ENCODE results near the gene SLC5A9. TPM values are rescaled to one million over a fixed set of nuclear protein-coding genes. Genes with fewer than 3 reads are reported as not detected.
A peak's percentile ranks its signal among the peaks of the same experiment; 100 is the strongest.

Gene SLC5A9
- total RNA-seq: not detected in 2 replicates
- polyA plus RNA-seq (2012): 0.05 TPM

DNA sequence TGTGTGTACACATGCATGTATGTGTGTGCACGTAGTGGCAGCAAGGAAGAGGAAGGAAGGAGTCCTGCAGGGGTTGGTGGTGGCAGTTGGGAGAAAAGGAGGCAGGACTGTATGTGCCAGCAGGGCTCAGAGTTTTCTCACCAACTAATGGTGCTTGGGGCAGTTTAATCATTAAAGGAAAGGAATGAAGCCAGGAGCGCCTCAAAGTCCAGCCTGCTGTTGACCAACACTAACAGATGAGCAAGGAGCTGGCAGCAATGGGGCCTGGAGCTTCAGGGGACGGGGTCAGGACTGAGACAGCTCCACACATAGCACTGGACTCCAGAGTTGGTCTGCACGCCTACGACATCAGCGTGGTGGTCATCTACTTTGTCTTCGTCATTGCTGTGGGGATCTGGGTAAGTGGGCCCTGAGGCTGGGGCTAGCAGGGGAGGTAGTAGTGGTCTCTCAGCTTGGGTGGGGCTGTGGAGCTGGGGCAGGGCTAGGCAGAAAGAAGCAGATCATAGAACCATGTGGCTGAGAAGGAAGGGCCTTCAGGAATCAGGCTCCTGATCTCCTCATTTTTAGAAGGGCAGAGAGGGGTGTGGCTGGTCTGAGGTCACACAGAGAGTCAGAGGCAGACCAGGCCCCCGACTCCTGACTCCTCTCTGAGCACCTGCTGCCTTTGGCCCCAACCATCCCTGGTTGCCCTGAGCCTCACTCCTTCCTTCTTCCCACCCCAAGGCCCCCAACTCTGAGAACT is at the start of gene SLC5A9:
SLC5A9 (plus strand) TSS at position 216 of the 742 bp plus-strand sequence; CDS start at position 237, 21 bp downstream.
- DNase-seq (ENCODE audit: low read depth): no peak

DNA sequence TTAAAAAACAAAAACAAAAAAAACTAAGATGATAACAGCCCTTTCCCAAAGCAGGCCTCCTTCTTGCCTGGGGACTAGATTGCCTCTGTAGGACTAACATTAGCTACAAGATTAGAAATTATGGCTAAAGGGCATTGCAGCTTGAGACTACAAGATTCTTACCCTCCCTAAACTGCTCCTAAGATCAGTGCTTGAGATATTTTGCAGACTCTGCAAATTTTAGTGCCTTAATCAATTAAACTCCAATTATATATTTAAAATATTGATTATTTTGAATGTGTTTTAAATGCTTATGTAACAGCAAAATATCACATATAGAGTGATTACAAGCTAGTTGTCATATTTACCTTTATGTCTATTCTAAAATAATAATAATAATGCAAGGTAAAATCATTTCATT is 47.4 kb upstream of the SLC5A9 start:
- no peak for DNase-seq (ENCODE audit: low read depth)

DNA sequence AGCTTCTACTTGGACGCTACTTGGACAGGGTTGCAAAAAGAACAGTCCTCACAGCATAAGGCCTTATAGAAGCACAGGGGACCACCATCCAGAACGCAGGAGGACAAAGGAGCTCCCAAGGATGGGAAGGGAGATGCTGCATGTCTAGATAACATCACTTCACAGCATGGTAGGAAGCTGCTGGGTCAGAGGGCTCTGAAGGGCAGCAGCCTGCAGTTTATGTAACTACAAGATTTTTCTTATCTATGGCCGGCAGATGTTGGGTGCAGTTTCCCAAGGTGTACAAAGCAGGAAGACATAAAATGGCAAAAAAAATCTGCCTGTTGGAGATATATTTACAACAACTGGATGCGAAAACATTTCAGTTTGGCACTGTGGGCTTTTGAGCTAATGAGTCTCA is 45.3 kb upstream of the SLC5A9 start:
- no peak for DNase-seq (ENCODE audit: low read depth)

DNA sequence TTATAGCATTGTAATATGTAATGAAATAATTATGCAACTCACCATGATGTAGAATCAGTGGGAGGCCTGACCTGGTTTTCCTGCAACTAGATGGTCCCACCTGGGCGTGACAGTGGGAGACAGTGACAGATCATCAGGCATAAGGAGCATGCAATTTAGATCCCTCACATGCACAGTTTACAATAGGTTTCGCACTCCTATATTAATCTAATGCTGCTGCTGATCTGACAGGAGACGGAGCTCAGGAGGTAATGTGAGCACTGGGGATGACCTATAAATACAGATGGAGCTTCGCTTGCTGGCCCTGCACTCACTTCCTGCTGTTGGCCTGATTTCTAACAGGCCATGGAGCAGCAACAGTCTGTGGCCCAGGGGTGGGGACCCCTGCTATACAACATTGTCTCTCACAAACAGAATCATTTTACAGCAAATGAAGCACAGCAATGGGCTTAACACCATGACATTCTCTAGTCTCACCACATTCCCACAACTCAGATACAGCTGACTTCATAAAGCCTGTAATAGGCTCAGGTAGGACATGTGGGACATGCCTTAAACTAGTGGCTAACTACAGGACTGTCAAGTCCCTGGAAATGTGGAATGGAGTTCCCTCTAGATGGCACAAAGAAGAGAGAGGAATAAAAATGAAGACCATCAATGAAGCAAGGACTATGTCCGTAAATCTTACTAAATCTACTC is 40.7 kb upstream of the SLC5A9 start:
- no peak for DNase-seq (ENCODE audit: low read depth)

DNA sequence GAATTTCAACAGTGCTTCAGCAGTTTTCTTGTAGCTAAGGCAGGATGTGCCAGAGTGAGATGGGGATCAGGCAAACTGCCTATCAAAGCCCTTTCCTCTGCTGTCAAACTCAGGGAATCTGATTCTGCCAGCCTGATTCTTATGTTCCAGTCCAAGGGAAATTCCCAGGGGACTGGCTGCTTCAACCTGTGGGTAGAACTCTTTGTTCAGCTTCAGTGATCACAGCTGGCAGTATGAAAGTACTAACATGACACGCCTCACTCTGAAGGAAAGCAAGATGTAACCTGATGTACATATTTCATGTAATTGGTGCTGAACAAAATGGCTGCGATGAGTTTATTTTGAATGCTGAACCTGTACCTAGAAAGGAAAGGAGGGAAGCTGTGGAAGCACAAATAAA is 40.1 kb upstream of the SLC5A9 start:
- peak; percentile 13 for DNase-seq (ENCODE audit: low read depth)

DNA sequence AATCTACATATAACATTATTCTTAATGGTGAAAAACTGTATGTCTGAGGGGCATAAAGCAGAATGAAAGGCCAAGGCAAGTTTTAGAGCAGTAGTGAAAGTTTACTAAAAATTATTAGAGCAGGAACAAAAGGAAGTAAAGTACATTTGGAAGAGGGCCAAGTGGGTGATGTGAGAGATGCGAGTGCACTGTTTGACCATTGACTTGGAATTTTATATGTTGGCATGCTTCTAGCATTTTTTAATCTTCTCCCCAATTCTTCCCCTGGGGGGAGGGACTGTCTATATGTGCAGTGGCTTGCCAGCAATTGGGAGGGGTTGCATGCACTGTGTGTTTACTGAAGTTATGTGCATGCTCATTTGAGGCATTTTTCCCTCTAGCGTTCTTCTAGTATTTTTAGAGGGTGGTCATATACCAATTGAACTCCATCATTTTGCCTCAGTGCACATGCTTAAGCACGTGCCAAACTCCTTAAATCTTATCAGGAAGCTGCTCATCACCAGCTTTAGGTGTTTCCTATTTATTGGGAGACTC is 36.1 kb upstream of the SLC5A9 start:
- DNase-seq (ENCODE audit: low read depth): no peak

DNA sequence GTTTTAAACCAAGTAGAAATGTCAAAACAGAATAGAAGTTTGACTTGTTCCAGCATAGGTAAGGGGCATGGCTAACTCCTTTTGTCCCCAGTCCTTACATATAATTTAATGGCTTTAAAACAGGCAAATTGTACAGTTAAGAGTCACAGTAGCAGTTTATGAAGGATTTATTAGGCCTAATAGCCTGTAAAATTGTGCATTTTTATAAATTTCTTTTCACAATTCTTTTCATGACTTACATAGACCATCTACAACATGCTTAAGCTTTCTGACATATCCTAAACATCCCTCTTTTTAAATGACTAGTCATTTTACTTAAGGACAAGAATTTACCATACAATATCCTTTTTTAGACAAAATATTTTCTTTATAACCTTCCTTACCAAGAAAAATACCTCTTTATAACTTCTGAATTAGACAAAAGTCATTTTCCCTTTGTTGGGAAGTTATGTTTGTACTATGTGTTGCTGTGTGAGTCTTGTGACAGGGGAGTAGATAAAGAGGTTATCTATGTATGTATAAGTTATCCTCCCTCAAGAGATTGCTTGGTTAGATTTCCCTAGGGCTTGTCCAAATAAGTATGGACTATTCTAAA is 34.5 kb upstream of the SLC5A9 start:
- no peak for DNase-seq (ENCODE audit: low read depth)

DNA sequence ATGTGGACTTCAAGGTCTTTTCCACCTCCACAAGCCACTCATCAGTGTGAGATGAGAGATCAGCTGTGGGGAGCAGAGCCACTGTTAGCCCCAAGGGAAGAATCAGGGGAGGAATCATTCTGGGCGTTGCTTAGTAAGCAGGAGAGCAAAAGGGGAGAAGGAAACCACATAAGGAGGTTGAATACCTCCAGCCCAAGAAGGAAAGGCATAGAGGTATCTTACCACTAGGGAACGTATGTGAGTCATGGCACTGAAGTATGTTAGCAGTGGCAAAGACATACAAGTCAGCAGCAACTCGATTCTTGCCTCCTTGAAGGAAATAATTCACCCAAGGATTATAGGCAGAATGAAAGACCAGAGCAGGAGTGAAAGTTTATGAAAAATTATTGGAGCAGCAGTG is 31.6 kb upstream of the SLC5A9 start:
- DNase-seq (ENCODE audit: low read depth): no peak

DNA sequence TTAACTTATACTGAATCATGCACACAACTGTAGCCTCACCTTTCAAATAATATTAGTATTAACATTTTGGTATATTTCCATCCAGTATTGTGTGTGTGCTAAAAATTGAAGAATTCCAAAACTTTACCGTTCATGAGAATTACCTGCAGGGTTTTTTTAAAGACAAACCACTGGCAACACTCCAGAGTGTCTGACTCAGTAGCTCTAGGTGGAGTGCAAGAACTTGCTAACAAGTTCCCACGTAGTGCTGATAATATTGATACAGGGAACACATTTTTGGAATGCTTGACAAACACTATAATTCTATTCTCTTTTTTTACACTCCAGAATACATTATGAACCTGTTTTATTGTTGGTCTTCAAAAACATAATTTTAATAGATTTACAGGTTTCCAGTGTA is 27.7 kb upstream of the SLC5A9 start:
- no peak for DNase-seq (ENCODE audit: low read depth)

DNA sequence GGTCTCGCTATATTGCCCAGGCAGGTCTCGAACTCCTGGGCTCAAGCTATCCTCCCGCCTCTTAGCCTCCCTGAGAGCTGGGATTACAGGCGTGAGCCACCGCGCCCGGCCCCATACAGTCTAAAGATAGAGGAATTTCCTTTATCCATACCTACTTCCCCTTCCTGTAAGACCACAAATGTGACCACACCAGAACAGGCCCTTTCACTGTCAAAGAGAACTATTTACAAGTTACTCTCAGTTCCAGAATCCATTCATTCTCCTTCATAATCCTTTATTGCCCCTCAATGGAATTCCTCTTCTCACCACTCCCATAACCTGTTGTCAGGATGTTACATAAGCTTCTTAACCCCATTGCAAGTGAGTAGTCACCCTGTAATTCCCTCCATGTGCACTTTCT is 26.3 kb upstream of the SLC5A9 start:
- no peak for DNase-seq (ENCODE audit: low read depth)

DNA sequence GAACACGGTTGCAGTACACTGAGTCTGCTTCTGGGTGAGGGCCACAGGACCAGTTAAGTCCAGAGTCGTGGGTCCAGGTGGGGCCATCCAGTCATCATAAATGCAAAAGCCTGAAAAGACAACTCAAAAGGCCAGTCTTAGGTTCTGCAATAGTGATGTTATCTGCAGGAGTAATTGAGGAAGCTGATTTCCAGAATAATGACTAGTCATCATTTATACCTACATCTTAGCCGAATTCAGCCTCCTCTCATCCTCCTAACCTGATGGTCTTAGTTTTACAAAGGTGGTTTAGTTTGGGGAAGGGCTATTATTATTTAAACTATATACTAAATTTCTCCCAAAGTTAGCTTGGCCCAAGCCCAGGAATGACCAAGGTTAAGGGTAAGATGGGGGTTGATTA is 23.5 kb upstream of the SLC5A9 start:
- DNase-seq (ENCODE audit: low read depth): no peak

DNA sequence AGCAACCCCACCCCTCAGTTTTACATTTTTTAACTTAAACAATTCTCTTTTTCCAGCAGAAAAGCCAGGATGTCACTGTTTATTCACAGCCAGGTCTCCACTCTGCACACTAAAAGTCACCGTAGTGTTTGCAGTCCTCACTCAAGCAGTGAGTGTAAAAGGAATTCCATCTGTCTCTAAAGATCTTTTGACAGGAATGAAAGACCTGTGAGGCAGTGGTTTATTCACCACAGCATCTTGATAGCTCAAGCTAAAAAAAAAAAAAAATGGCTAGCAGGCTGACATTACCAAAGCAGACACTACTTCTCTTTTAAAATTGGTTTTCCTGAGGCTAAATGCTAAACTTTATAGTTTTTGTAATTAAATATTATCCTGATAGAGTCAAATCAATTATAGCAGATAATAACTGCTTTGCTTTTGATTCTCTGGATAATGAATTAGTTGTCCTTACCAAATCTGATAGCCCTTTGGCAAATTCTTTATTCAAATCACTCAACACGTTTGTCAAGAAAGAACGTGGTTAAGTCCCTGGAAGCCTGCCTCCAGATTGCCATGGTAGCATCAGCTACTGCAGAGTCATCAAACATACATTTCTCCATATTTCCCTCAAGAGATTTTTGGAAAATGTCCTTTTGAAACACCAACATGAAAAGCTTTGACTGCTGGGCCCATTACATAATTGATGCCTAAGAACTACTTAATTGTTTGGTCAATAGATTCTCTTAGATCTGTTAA is 22.2 kb upstream of the SLC5A9 start:
- DNase-seq (ENCODE audit: low read depth): peak; percentile 62

DNA sequence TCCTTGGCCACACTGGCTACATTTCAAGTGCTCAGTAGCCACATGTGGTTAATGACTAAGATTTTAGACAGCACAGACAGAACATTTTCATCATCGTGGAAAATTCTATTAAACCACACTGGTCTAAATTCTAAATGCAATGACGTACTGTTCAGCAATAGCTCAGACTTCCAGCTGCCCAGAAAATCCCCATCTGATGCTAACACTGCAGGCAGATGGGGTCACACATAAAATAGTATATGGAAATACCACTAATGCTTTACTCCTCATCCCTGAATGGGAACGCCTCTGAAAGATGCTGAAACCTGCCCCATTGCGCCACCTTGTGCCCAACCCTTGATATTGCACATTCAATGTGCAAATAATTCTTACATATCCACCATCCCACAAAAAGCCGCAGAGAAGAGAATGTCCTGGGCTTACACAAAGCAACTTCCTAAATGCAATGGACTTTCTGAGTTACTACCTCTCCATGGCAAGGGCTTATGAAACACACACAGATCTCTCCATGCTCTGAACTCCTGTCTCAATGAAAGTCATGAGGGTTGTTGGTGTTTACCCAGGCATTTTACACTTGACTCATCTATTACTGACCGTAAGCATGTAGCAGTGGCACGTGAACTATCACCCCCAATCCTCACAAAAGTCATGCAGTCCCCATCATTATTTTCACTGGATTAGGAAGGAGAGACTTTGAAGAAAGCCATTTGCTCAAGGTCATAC is 20.3 kb upstream of the SLC5A9 start:
- DNase-seq (ENCODE audit: low read depth): peak; percentile 95

DNA sequence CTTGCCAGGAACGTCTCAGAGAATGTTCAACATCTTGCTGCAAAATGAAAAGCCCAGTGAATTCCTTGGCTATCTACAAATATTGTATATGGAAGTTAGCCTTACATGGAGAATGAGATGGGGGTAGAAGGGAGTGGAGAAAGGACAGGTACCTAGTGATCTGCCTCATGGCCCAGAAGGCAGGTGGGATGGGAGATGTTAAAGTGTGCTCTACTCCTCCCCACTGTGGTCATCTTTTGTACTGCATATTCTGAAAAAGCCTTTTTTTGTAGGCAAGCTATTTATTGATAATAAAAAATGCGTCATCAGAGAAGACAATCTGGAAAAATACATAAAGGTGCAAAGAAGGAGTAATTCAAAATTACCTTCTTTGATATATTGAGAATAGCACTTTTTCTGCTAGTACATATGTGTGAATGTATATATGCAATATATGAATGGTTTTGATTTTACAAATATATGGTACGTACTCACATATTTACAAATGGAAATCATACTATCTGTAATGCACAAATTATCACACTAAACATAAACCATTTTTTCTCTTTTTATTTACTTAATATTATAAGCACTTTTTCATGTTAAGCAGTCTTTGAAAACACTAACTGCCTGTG is 19.1 kb upstream of the SLC5A9 start:
- DNase-seq (ENCODE audit: low read depth): peak; percentile 37

DNA sequence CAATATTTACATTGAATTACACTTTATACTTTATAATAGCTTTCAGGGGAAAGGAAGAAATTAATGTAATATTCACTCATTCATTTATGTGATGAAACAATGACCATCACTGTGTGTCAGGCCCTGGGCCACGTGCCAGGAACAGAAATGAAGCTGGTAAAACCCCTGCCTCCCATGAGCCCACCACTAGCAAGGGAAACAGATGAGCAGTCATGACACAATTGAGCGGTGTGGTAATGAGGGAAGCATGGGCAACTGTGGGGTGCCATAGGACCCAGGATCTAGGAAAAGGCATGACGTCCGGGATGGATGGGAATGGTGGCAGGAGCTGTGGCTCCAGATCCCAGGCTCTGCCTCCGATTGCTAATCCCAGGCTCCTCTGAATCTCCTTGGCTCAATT is 17.0 kb upstream of the SLC5A9 start:
- no peak for DNase-seq (ENCODE audit: low read depth)

DNA sequence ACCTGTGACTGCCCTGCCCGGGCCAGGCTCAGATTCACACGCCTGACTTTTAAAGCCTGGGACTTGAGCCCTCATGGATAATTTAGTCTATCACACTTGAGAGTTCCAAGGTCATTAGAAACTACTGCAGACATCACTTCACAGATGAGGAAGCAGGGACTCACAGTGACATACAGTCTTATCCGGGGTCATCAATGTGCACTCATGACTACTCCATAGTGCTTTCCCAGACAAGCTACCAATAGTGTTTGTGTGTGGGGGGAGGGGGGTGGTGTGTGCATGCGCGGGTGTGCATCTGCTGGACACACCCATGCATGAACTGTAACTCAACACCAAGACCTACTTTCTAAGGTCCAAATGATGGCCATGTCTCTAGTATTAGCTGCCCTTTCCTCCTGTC is 16.1 kb upstream of the SLC5A9 start:
- no peak for DNase-seq (ENCODE audit: low read depth)

DNA sequence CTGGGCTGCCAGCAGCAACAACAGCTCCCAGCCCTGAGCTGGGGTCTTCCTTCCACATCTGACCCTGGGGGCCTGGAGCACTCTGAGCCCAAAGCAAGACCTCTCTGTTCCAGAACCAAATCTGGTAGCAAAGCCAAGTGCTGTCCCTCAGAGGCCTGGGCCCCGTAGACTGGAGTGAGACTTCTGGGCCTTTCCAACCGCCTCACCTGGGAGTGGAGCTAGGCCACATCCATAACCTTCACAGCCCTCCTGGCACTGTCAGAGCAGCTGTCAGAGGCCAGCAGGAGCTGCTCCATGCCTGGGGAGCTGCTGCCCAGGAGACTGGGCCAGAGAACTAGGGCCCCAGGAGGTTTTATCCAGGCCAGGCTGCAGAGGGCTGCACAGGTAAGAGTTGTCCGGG is 15.4 kb upstream of the SLC5A9 start:
- DNase-seq (ENCODE audit: low read depth): no peak

DNA sequence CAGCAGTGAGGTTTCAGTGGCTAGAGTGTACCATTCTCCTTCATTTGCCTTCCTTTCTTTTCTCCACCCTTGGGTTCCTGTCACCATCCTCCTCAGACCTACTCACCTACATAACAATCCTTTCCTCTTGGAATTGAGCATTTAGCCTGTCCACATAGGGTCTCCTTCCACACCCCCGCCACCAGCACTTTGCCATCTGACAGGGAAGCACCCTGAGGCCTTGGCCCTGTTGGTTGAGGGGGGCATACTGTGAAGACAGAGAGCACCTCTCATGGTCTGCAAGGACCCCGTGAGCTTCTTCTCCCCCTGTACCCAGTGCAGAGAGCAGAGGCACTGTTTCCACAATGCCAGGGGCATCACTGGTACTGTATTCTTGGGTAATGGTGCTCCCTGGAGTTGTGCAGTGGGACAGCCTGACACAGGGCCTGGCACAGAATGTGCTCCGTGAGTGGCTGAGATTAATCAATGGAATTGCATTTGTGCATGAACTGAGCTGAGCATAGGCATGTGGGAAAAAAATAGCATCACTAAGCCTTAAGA is 14.9 kb upstream of the SLC5A9 start:
- no peak for DNase-seq (ENCODE audit: low read depth)

DNA sequence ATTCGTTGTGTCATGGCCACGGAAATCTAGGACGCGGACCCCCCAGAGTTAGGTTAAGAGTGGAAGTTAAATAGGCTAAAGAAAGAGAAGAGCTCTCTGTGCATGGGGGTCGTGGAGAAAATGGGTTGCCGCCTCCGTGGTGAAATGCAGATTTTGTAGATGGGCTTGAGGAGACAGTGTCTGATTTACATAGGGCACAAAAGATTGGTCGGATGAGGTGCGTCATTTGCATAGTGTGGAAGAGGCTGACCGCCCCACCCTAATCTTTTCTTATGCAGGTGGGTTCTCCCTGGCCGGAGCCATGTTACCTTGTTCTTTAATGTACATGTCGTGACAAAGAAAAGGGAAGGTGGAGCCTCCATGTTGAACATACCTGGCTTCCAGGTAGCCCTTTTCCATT is 14.3 kb upstream of the SLC5A9 start:
- no peak for DNase-seq (ENCODE audit: low read depth)

DNA sequence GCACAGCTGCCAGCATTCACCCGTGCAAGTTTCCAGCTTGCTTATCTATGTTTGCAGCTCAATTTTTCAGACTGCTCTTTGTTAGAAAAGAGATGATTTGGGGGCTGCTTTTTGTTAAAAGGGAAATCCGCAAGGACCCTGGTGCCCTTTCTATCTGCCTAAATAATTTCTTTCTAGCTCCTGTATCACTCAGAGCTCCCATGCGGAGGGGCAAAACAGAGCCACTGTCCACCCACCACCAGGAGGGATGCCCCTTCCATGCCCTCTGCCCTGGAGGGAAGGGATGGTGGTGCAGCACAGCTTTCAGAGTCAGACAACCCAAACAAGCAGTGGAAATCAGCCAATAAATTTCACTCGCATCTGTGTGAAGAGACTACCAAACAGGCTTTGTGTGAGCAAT is 13.9 kb upstream of the SLC5A9 start:
- no peak for DNase-seq (ENCODE audit: low read depth)

Data from myocyte (in vitro differentiated cells).